NCI-H2171 treated with DMSO at 0.1 percent for 48 hours (cell line): ENCODE data around the gene INSR.

Experiments
- DNase-seq: peaks from one replicate; lab custom pipeline; 2025; lab: John Stamatoyannopoulos, UW

The INSR gene

GRCh38 chr19:7295912-7296536 is 1.8 kb upstream of the INSR start:
- no peak for DNase-seq

GRCh38 chr19:7294558-7295212 is 471 bp upstream of the INSR start:
- peak; percentile 81 for DNase-seq

- no peak for DNase-seq
These were observed 1.1 kb downstream of the INSR start for GRCh38 chr19:7292950-7293761.

GRCh38 chr19:7292352-7292949 is 1.8 kb downstream of the INSR start:
- DNase-seq: no peak

GRCh38 chr19:7288977-7289376 is 5.2 kb downstream of the INSR start:
- no peak for DNase-seq

- no peak for DNase-seq
These were observed 6.1 kb downstream of the INSR start for GRCh38 chr19:7288131-7288530.

DNA sequence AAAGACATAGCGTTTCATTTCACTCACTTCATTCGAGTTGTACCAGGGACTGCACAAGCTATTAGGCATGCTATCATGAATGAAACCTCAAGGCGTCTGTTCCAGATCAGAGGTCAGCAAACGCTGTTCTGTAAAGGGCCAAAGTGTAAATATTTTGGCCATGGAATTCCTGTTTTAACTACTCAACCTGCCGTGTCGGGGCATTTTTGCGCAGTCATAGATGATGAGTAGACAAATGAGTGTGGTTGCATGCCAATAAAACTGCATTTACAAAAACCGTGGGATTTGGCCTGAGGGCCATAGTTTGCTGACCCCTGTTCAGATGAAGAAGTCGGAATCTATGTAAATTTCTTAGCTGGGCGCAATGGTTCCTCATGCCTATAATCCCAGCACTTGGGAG is 6.5 kb downstream of the INSR start:
- no peak for DNase-seq

DNA sequence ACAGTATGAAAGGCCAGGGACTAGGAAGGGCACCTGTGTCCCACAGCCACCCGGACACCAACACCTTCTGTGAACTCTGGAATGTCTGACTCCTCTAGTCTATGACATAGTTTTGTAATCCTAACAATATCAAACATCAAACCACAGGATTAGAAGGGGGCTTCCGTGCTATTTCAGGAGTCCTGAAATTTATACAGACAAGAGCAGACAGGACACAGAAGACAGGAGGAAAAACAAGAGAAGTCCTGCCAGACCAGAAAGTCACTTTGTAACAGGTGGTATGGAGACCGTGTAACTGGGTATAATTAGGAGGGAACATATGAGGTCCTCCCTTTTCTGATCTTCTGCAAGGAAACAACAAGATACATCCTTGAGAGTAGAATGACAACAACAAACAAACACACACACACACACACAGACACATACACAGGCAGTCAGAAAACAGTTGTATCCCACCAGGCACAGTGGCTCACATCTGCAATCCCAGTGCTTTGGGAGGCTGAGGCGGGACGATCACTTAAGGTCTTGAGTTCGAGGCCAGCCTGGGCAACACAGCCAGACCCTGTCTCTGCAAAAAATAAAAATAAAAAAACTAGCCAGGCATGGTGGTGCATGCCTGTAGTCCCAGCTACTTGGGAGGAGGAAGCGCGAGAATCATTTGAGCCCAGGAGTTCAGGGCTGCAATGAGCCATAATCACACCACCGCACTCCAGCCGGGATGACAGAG is 13.1 kb downstream of the INSR start:
- no peak for DNase-seq

GRCh38 chr19:7272856-7273578 is 21.2 kb downstream of the INSR start:
- no peak for DNase-seq

DNA sequence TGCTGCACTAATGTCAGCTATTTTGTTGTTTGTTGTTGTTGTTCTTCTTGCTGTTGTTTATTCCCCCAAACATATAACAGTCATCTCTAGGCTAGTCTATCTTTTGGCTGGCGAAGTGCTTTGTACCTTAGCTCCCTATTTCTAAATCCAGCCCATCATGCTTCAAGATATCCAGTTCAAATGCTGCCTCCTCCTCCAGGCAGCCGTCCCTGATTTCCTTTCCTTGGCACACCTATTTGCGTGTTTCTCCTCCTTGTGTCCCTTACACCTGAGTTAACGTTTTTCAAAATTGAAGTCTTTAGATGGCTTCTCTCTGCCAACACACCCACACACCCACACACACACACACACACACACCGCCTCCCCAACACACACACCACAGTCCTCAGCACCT is 25.5 kb downstream of the INSR start:
- no peak for DNase-seq

DNA sequence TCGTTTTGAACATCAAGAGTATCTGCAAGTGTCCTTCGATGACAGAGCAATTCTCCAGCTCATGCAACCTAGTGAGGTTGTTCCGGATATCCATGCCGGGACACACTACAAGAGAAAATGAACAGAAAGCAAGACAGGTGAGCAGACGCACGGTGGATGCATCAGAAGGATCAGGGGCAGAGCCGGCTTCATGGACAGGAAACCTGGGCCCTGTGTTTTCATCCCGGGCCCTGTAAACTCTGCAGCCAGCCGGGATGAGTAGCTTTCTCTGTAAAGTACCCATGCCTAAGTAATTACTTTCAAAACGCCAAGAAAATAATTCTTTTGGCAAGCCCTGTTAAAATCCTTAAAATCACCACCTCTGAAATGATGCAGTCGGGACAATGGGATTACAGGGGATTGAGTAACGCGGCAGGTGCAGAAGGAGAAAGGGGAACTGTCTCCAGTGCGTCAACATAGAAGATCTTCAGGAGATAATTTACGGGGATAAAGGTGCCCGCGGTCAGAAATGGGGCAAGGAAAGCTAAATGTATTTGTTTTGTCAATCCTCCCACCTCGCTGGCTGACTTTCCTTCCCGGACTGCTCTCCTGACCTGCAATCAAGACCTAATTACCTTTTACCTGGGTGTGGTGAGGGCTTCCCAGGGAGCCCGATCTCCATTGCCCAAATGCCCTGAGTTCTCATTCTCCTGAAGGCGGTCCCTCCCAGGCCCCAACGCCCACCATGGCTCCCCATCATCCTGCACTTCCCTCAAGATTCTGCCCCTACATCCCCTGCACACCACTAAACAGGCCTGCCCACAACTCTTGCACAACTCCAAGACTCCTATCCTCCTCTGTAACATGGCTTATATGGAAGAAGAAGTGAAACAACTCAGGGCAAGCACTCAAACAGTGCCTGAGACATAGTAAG is 26.2 kb downstream of the INSR start:
- DNase-seq: no peak

GRCh38 chr19:7266832-7267231 is 27.4 kb downstream of the INSR start:
- DNase-seq: peak; percentile 14

DNA sequence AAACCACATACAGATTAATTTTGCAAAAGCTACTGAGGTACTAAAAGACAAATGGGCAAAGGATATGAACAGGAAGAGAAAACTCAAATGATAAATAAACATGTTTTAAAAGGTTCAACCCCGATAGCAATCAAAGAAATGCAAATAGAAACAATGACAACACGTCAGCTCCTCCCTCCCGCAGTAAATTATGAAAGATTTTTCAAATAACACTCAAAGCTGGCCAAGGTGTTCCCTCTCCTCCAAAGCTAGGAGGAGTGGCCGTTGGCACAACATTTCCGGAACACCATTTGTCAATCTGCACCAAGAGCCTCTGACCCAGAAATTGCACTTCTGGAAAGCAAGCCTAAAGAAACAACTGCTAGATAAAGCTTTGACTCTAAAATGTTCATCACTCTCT is 28.3 kb downstream of the INSR start:
- DNase-seq: no peak

GRCh38 chr19:7264858-7265257 is 29.4 kb downstream of the INSR start:
- no peak for DNase-seq

DNA sequence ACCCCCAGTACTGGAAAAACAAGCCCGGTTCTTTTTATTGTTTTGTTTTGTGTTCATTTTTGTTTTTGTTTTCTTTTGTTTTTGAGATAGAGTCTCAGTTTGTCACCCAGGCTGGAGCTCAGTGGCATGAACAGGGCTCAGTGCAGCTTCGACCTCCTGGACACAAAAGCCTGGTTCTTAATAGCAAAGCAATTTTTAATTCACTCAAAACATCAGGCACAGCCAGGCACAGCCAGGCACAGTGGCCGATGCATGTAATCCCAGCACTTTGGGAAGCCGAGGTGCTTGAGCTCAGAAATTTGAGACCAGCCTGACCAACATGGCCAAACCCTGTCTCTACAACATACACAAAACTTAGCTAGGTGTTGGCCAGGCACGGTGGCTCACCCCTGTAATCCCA is 30.7 kb downstream of the INSR start:
- no peak for DNase-seq

DNA sequence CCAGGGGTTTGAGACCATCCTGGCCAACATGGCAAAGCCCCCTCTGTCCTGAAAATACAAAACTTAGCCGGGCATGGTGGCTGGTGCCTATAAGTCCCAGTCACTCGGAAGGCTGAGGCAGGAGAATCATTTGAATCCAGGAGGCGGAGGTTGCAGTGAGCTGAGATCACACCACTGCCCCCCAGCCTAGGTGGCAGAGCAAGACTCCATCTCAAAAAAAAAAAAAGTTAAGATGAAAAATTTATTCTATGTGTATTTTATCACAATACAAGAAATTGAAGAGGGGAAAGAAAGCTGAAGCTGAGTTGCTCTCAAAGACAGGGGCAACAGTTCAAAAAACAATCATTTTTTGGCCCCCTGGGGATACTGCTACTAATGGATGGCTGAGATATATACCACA is 31.1 kb downstream of the INSR start:
- no peak for DNase-seq

DNA sequence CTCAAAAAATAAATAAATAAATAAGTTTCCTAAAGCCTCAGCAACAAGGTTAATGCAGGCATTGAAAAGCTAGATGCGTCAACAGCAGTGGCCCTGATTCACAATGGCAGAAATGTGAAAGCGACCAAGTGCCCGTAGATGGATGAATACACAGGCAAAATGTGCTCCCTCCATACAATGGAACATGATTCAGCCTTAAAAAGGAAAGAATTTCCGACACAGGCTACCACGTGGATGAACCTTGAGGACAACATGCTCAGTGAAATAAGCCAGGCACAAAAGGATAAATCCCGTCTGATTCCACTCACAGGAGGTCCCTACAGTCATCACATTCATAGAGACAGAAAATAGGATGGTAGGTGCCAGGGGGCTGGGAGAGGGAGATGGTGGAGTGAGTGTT is 31.7 kb downstream of the INSR start:
- DNase-seq: no peak

DNA sequence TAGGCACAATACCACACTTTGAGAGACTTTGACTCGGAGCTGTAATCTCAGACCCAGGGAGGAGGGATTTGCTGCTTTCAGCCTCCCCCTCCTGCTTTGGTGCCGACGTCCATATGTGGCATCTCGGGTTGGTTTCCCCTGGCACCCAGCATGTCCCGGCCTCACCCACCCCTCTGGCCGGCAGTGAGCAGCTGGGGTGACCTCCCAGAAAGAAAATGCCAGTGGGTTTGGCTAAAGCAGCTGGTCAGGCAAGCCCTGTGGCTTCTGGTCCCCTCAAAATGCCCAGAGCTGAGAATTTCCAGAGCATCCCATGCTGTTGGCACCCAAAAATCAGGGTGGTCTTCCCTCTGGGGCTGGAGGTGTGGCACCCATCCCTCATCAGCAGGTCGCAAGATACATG is 34.1 kb downstream of the INSR start:
- no peak for DNase-seq

GRCh38 chr19:7258840-7259395 is 35.3 kb downstream of the INSR start:
- DNase-seq: no peak
